ENCODE data around the gene SPTLC3.

Gene SPTLC3

GRCh38 chr20:12999201-12999600 is 9.6 kb upstream of the SPTLC3 start:
- TF ChIP-seq, protein P1, sequence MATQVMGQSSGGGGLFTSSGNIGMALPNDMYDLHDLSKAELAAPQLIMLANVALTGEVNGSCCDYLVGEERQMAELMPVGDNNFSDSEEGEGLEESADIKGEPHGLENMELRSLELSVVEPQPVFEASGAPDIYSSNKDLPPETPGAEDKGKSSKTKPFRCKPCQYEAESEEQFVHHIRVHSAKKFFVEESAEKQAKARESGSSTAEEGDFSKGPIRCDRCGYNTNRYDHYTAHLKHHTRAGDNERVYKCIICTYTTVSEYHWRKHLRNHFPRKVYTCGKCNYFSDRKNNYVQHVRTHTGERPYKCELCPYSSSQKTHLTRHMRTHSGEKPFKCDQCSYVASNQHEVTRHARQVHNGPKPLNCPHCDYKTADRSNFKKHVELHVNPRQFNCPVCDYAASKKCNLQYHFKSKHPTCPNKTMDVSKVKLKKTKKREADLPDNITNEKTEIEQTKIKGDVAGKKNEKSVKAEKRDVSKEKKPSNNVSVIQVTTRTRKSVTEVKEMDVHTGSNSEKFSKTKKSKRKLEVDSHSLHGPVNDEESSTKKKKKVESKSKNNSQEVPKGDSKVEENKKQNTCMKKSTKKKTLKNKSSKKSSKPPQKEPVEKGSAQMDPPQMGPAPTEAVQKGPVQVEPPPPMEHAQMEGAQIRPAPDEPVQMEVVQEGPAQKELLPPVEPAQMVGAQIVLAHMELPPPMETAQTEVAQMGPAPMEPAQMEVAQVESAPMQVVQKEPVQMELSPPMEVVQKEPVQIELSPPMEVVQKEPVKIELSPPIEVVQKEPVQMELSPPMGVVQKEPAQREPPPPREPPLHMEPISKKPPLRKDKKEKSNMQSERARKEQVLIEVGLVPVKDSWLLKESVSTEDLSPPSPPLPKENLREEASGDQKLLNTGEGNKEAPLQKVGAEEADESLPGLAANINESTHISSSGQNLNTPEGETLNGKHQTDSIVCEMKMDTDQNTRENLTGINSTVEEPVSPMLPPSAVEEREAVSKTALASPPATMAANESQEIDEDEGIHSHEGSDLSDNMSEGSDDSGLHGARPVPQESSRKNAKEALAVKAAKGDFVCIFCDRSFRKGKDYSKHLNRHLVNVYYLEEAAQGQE (IDR thresholded peaks at IDR 0.05; ENCODE audit: insufficient read depth in 1 of 2, low read depth in 2 of 2, low read length in 2 of 2), result no peak
- TF ChIP-seq POLR2AphosphoS5 (IDR thresholded peaks at IDR 0.05; ENCODE audit: low read depth, low read length) (no peak), FOXP2 (optimal IDR thresholded peaks at IDR 0.05; ENCODE audit: borderline replicate concordance, extremely low read depth, extremely low read length, insufficient read depth) (no peak)

DNA sequence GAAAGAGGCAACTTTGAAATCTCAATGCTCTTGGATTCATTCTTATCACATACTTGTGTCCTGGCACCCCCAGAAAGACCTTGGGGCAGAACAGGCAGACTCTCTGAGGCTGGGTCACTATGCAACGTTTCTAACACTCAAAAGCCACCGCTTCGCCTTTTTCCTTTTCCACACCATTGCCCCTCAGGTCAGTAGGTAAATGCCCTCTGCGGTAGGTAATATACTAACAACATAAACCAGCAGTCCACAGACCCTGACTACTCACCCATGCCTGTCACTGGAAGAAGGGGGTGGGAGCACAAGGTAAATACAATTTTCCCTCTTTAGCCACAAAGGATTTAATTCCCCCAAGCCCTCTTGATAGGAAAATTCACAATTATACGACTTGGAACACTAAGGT is 6.5 kb upstream of the SPTLC3 start:
- TF ChIP-seq SIN3A (IDR thresholded peaks at IDR 0.05; ENCODE audit: borderline replicate concordance, insufficient read depth, low read length) (no peak), TAF1 (IDR thresholded peaks at IDR 0.05; ENCODE audit: borderline replicate concordance, insufficient read depth, low read length) (no peak), FOXP2 (optimal IDR thresholded peaks at IDR 0.05; ENCODE audit: borderline replicate concordance, extremely low read depth, extremely low read length, insufficient read depth) (no peak), POLR2AphosphoS5 (IDR thresholded peaks at IDR 0.05; ENCODE audit: low read depth, low read length) (no peak)
- TF ChIP-seq, protein P1 (IDR thresholded peaks at IDR 0.05; ENCODE audit: insufficient read depth in 1 of 2, low read depth in 2 of 2, low read length in 2 of 2), result no peak

GRCh38 chr20:13006825-13007224 is 1.9 kb upstream of the SPTLC3 start:
- TF ChIP-seq SIN3A (IDR thresholded peaks at IDR 0.05; ENCODE audit: borderline replicate concordance, insufficient read depth, low read length), result no peak
- TF ChIP-seq, protein P1 (IDR thresholded peaks at IDR 0.05; ENCODE audit: insufficient read depth in 1 of 2, low read depth in 2 of 2, low read length in 2 of 2), result no peak
- TF ChIP-seq TAF1 (IDR thresholded peaks at IDR 0.05; ENCODE audit: borderline replicate concordance, insufficient read depth, low read length), result no peak
- no peak for TF ChIP-seq FOXP2 (optimal IDR thresholded peaks at IDR 0.05; ENCODE audit: borderline replicate concordance, extremely low read depth, extremely low read length, insufficient read depth)
- TF ChIP-seq POLR2AphosphoS5 (IDR thresholded peaks at IDR 0.05; ENCODE audit: low read depth, low read length), result no peak

DNA sequence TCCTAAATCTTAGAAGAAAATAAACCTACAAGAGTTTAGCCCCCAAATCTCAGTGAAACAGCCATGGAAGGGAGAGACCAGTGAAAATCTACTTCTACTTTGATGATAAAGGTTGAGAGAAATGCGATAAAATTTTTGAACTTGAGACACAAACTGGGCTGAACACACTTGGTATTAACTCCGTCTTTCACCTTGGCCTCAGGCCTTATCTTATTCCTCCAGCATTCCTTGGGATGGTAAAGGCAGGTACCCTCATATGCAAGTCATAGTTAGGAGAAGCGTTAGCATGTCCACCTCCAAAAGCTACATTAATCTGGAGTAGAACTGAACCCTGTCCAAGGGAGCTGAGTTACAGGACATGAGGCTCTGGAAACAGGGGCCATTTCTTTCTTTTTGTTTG is 1.2 kb upstream of the SPTLC3 start:
- TF ChIP-seq POLR2AphosphoS5 (IDR thresholded peaks at IDR 0.05; ENCODE audit: low read depth, low read length), result no peak
- no peak for TF ChIP-seq TAF1 (IDR thresholded peaks at IDR 0.05; ENCODE audit: borderline replicate concordance, insufficient read depth, low read length)
- TF ChIP-seq, protein P1 (IDR thresholded peaks at IDR 0.05; ENCODE audit: insufficient read depth in 1 of 2, low read depth in 2 of 2, low read length in 2 of 2), result no peak
- TF ChIP-seq FOXP2 (optimal IDR thresholded peaks at IDR 0.05; ENCODE audit: borderline replicate concordance, extremely low read depth, extremely low read length, insufficient read depth), result no peak
- no peak for TF ChIP-seq SIN3A (IDR thresholded peaks at IDR 0.05; ENCODE audit: borderline replicate concordance, insufficient read depth, low read length)

All from PFSK-1 (cell line).